Smooth muscle cell (in vitro differentiated cells): Measurements from ENCODE around the gene NANS. TPM values are rescaled to one million over a fixed set of nuclear protein-coding genes. Genes with fewer than 3 reads are reported as not detected.
A peak's percentile ranks its signal among the peaks of the same experiment; 100 is the strongest.
"Not testable (repeated sequence)": the region's sequence is repeated elsewhere in the genome, so short reads cannot be mapped to it uniquely, and the experiment has no call there.

Experiments used
- DNase-seq: peaks from one replicate; lab custom pipeline; 2025; ENCODE audit not compliant: unreplicated experiment; lab: John Stamatoyannopoulos, UW
- H2AFZ ChIP-seq: fragments of 200-600 bp; sonication (generic); 2 replicates; pipeline ENCODE4 v1.6.0; 2016; ENCODE audit warnings: antibody characterized with exemption, low read depth, mild to moderate bottlenecking
- H3F3A ChIP-seq: fragments of 200-600 bp; sonication (generic); 2 replicates; pipeline ENCODE4 v1.6.0; 2017; ENCODE audit warnings: antibody characterized with exemption, low read depth
- H3K27ac ChIP-seq: fragments of 200-600 bp; sonication (generic); 2 replicates; pipeline ENCODE4 v1.5.1; 2016; ENCODE audit warnings: low read depth, mild to moderate bottlenecking
- H3K27me3 ChIP-seq: fragments of 200-600 bp; sonication (generic); 2 replicates; pipeline ENCODE4 v1.6.1; 2016; ENCODE audit warnings: low read depth, mild to moderate bottlenecking
- H3K36me3 ChIP-seq: fragments of 200-600 bp; sonication (generic); 2 replicates; pipeline ENCODE4 v1.5.1; 2016; ENCODE audit warnings: low read depth
- H3K4me1 ChIP-seq: fragments of 200-600 bp; sonication (generic); 2 replicates; pipeline ENCODE4 v1.5.1; 2016; ENCODE audit warnings: low read depth
- H3K4me2 ChIP-seq: fragments of 200-600 bp; sonication (generic); 2 replicates; pipeline ENCODE4 v1.6.0; 2016; ENCODE audit warnings: mild to moderate bottlenecking
- H3K4me3 ChIP-seq: fragments of 200-600 bp; sonication (generic); 2 replicates; pipeline ENCODE4 v1.5.1; 2016; ENCODE audit warnings: mild to moderate bottlenecking
- H3K79me2 ChIP-seq: fragments of 200-600 bp; sonication (generic); 2 replicates; pipeline ENCODE4 v1.6.0; 2016; ENCODE audit warnings: low read depth, mild to moderate bottlenecking
- H3K9ac ChIP-seq: fragments of 200-600 bp; sonication (generic); 2 replicates; pipeline ENCODE4 v1.6.0; 2016; ENCODE audit warnings: low read depth
- H3K9me3 ChIP-seq: fragments of 200-600 bp; sonication (generic); replicated peaks from 2 replicates; pipeline ENCODE4 v1.5.1; 2016; ENCODE audit warnings: low read depth
- H4K20me1 ChIP-seq: fragments of 200-600 bp; sonication (generic); 2 replicates; pipeline ENCODE4 v1.6.0; 2016; ENCODE audit warnings: low read depth
- CTCF ChIP-seq: fragments of 200-600 bp; sonication (generic); IDR thresholded peaks from 2 replicates; pipeline ENCODE4 v1.5.1; 2017; ENCODE audit warnings: borderline replicate concordance, mild to moderate bottlenecking, antibody characterized with exemption; ENCODE audit not compliant: insufficient read depth, poor library complexity, severe bottlenecking
- WGBS: methylation state at CpG from one replicate; pipeline ENCODE4 v1.1.7; 2016; ENCODE audit warnings: low lambda C conversion rate; 5-methylcytosine and 5-hydroxymethylcytosine counted together
- polyA plus RNA-seq: library from polyadenylated mRNA; unstranded; fragments of >200 nt; fragmentation: Nextera tagmentation; extraction: Ambion mirVana; gene quantifications from 2 replicates; pipeline ENCODE4 v1.2.1, GENCODE V29; 2016
- total RNA-seq: library from RNA; depleted of rRNA; stranded (reverse); fragments of >200 nt; gene quantifications from 2 replicates; pipeline ENCODE4 v1.2.3, GENCODE V29; 2014

The NANS gene
- total and polyA plus RNA-seq, 2 experiments from 2014 or later: 59.4 to 117 TPM

- Histone ChIP-seq H3K4me2 (peak overlapping the region; percentile 77), H4K20me1 (no peaks in the 10 kb centered on the region), H3K36me3 (no peaks in the 10 kb centered on the region), H2AFZ (no peak overlapping the region), H3K9ac (no peak overlapping the region), H3K4me1 (peaks cover 5% of the 10 kb centered on the region), H3K79me2 (no peaks in the 10 kb centered on the region), H3F3A (peaks cover 14% of the 10 kb centered on the region), H3K9me3 (no peaks in the 10 kb centered on the region), H3K4me3 (peak overlapping the region; percentile 38), H3K27ac (no peak overlapping the region), H3K27me3 (peaks cover 14% of the 10 kb centered on the region)
- TF ChIP-seq CTCF: peak; percentile 9
- 10% methylated on average over 89 of the region's 92 CpGs for WGBS
- DNase-seq: peak; percentile 33
These were observed 31.2 kb downstream of the NANS start for GRCh38 chr9:98087420-98088354.

GRCh38 chr9:98090674-98091073 is 34.1 kb downstream of the NANS start:
- H3F3A ChIP-seq: peaks cover 14% of the 10 kb centered on the region
- not testable (repeated sequence) for H3K27ac ChIP-seq, H3K4me2 ChIP-seq, H4K20me1 ChIP-seq, H2AFZ ChIP-seq, H3K4me3 ChIP-seq, H3K9ac ChIP-seq, DNase-seq, H3K36me3 ChIP-seq, H3K79me2 ChIP-seq, H3K4me1 ChIP-seq, H3K9me3 ChIP-seq
- peaks cover 14% of the 10 kb centered on the region for H3K27me3 ChIP-seq
- WGBS: 73% methylated on average over 3 of the region's 3 CpGs

DNA sequence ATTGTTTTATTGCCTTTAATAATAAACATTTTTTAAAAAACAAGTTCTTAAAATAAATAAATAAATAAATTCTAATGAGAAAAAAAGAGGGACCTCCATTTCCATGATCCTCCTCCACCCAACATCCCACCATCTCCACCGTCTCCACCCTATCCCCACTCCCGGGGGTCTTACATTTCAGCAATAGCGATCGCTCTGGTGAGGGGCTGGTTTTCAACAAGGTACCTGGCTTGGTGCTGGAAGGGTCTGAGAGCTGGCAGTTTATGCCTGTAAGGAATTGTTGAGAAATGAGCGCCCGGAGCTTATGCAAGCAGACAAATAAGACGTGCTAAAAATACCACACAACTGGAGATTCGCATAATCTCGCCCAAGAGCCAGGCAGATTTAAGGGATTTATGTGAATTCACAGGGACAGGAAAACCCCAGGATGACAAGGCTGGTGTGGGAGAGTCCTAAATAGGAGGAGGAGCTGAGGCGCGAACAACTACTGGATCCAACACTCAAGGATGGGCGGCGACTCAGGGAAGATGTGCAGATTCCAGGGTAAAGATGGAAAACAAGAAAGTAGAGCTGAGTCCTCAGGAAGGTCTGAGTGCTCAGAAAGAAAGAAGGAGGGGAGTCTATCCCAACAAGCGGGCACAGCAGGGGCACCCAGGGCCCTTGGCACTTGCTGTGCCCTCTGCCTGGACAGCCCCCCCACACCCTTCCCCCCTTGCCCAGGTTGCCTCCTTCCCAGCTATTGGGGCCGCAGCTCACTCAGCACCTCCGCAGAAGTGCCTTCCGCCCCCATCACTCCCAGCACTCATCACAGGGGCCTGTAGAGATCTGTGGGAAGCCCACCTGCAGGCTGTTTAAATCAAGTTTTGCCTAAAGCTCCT is 35.4 kb downstream of the NANS start:
- H4K20me1 ChIP-seq: no peaks in the 10 kb centered on the region
- DNase-seq: peak; percentile 13
- no peaks in the 10 kb centered on the region for H3K36me3 ChIP-seq
- H3K27ac ChIP-seq: no peak overlapping the region
- H3K9ac ChIP-seq: no peak overlapping the region
- no peaks in the 10 kb centered on the region for H3K9me3 ChIP-seq
- H3K4me1 ChIP-seq: peaks cover 5% of the 10 kb centered on the region
- H3K4me3 ChIP-seq: no peak overlapping the region
- H2AFZ ChIP-seq: no peak overlapping the region
- WGBS: 40% methylated on average over 17 of the region's 17 CpGs
- H3K4me2 ChIP-seq: peak overlapping the region; percentile 80
- H3K79me2 ChIP-seq: no peaks in the 10 kb centered on the region
- H3K27me3 ChIP-seq: peaks cover 14% of the 10 kb centered on the region
- no peak for TF ChIP-seq CTCF
- H3F3A ChIP-seq: peaks cover 8% of the 10 kb centered on the region

- no peaks in the 10 kb centered on the region for H3K9me3 ChIP-seq
- H3K4me1 ChIP-seq: peaks cover 7% of the 10 kb centered on the region
- H3K27me3 ChIP-seq: peaks cover 14% of the 10 kb centered on the region
- peaks cover 5% of the 10 kb centered on the region for H3F3A ChIP-seq
- H3K79me2 ChIP-seq: no peaks in the 10 kb centered on the region
- no peaks in the 10 kb centered on the region for H4K20me1 ChIP-seq
- H3K27ac ChIP-seq: no peak overlapping the region
- TF ChIP-seq CTCF: no peak
- no peak overlapping the region for H3K9ac ChIP-seq
- H2AFZ ChIP-seq: no peak overlapping the region
- H3K4me2 ChIP-seq: no peak overlapping the region
- no peaks in the 10 kb centered on the region for H3K36me3 ChIP-seq
- no peak for DNase-seq
- no peak overlapping the region for H3K4me3 ChIP-seq
- WGBS: 84% methylated on average over 11 of the region's 11 CpGs
These were observed 36.0 kb downstream of the NANS start for GRCh38 chr9:98092613-98092931.
